ENCODE data around the gene TMEM63B. TPM values are rescaled to one million over a fixed set of nuclear protein-coding genes. Genes with fewer than 3 reads are reported as not detected.
A peak's percentile ranks its signal among the peaks of the same experiment; 100 is the strongest.

TMEM63B gene
- total RNA-seq: 100 to 1,000 TPM in 4 of 6 donors, 10 to 100 TPM in 2; 89.8 to 198 (median 128) TPM

DNA sequence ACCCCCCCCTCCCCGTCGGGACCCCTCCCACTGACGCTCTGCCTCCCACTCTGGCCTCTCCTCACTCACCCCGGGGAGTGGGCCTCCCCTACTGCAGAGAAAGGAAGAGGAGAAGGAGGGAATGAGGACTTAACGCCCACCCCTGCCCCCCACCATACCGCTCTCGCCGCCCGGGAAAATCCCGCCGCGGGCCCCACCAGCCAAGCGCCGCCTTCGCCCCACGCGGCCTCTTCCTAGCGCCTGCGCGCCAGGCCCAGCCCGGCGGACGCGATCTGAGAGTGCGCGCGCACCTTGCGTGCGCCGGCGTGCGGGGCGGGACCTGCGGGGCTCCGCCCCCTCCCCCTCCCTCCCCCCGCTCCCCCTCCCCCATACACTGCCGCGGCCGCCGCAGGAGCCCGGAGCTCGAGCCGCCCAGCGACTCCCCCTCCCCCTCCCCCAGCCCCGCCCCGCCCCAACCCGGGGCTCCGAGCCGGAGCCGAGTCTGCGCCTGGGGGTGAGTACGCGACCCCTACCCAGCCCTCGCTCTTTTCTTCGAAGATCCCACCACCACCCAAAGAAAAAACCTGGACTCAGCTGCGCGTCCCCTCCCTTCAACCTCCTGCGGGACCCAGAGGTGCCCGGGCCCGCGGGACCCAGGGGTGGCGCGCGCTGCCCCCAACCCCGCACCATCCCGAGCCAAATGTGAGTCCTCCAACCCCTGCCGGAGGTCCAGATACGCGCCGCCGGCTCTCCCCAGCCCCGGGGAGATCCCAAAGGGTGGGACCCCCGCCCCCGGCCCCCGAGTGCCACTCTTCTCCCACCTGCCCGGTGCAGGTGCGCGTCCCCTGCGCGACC is at the start of gene TMEM63B, which contains the start of gene MRPL14:
TMEM63B (plus strand) TSS at position 369 of the 834 bp plus-strand sequence. CDS start 7,031 bp downstream, outside the sequence.
MRPL14 (minus strand) TSS at position 267 of the 834 bp plus-strand sequence. CDS start 10,841 bp downstream, outside the sequence.
- Histone ChIP-seq H3K36me3 (no peaks in the 10 kb centered on the region), H3K4me3 (peak within 1 kb of the TSS; percentile 86 to 98 (median 93)), H3K4me1 (peaks cover 26 to 64% (median 34%) of the 10 kb centered on the region in 4 donors), H3K27ac (peak within 1 kb of the TSS; percentile 92 to 96 (median 94)), H3K27me3 (no peaks in the 10 kb centered on the region), H3K9me3 (no peaks in the 10 kb centered on the region)
- TF ChIP-seq POLR2AphosphoS5 (IDR thresholded peaks at IDR 0.05) (peak; percentile 65 to 90), POLR2A (IDR thresholded peaks at IDR 0.05) (peak in 2 of 4 donors; percentile 62 to 83), EP300 (IDR thresholded peaks at IDR 0.05) (no peak)
- 1 to 2% methylated on average over 8 to 27 of the region's 80 CpGs for WGBS, 2 donors
- DNase-seq: peak; percentile 87 to 98
- ATAC-seq (ENCODE audit: low FRiP score in 2 of 2): peak; percentile 92 to 97

DNA sequence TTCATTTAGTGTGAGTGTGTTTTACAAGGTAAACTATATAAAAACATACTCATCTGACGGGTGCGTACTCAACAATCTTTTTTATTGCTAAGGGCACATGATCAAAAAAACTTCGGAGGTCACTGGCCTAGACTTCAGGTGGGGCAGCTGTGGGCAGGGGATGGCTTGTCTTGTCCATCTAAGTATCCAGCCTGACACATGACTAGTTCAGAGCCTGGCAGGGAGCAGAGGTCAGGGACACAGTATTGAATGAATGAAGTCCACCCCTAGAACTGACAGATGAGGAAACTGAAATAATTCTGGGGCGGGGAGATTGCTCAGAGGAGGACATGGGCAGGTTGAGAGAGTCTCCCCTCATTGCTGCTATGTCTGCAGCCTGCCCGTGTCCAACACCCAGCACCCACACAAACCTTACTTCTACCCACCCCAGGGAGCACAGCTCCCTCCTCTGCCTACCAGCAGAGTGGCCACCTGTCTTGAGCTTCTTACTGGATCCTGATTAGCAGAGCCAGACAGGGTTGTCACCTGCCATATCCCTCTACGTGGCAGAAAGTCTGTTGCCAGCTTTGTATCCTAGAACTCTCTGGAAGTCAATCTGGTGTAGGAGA is 49.0 kb upstream of the TMEM63B start:
- no peak for ATAC-seq (ENCODE audit: low FRiP score in 2 of 2)
- no peak for TF ChIP-seq CTCF (IDR thresholded peaks at IDR 0.05)
- TF ChIP-seq POLR2A (IDR thresholded peaks at IDR 0.05): no peak
- no peak for TF ChIP-seq EP300 (IDR thresholded peaks at IDR 0.05)
- no peaks in the 10 kb centered on the region for H3K9me3 ChIP-seq
- WGBS, 2 donors: 94 to 97% methylated on average over 5 to 6 of the region's 6 CpGs
- peaks cover 0 to 13% (median 3%) of the 10 kb centered on the region in 4 donors for H3K27me3 ChIP-seq
- no peak for DNase-seq
- H3K27ac ChIP-seq: no peak overlapping the region
- no peaks in the 10 kb centered on the region for H3K36me3 ChIP-seq
- no peak overlapping the region for H3K4me3 ChIP-seq
- H3K4me1 ChIP-seq: peaks cover 23 to 31% (median 27%) of the 10 kb centered on the region in 4 donors

DNA sequence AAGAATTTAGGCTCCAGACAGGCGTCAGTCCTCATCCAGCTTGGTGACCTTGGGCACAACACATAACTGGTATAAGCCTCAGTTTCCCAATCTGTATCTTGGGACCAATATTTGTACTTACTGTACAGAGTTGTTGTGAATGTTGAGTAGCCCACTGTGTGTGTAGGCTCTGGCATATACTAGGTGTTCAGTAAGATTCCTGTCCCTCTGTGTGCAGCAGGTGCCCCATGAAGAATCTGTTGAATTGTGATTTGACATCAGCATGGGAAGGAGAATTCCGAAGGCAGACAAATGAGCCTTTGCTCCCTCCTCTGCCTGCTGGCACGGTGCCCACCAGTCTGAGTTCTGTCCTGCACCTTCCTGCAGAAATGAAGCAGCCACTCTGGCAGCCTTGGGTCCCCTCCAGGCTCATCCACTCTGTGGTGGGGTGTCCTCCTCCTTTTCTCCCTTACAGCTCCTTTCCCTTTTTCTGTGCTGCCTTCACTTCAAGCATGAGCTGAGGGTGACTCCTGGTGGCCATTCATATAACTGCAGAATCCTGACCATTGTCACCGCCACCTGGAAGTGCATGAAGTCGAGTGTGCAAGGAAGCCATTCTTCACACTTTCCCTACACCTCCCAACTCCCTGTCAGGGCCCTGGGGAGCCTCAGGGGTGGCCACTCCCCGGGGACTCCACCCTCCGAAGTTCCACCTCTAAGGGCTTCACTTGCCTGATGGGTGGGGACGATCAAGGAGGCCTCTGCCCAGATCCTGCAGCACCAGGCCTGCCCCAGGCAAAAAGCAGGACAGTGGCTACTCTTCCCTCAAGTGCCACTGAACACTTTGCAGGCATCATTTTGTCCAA is 48.3 kb upstream of the TMEM63B start:
- H3K9me3 ChIP-seq: no peaks in the 10 kb centered on the region
- peaks cover 17 to 23% (median 19%) of the 10 kb centered on the region in 4 donors for H3K4me1 ChIP-seq
- DNase-seq (peak in 1 of 2 donors; percentile 77), ATAC-seq (ENCODE audit: low FRiP score in 2 of 2) (peak; percentile 55 to 73)
- H3K4me3 ChIP-seq: no peak overlapping the region
- no peaks in the 10 kb centered on the region for H3K36me3 ChIP-seq
- H3K27ac ChIP-seq: no peak overlapping the region
- TF ChIP-seq EP300 (IDR thresholded peaks at IDR 0.05) (no peak), CTCF (IDR thresholded peaks at IDR 0.05) (peak; percentile 82 to 97 (median 92))
- H3K27me3 ChIP-seq: peaks cover 0 to 13% (median 3%) of the 10 kb centered on the region in 4 donors
- WGBS, 2 donors: 18 to 19% methylated on average over 6 to 8 of the region's 8 CpGs

- 74 to 87% methylated on average over 3 of the region's 3 CpGs for WGBS, 2 donors
- DNase-seq: no peak
- TF ChIP-seq EP300 (IDR thresholded peaks at IDR 0.05) (no peak), CTCF (IDR thresholded peaks at IDR 0.05) (no peak), POLR2A (IDR thresholded peaks at IDR 0.05) (no peak), POLR2AphosphoS5 (IDR thresholded peaks at IDR 0.05) (no peak)
- ATAC-seq (ENCODE audit: low FRiP score in 2 of 2): no peak
- Histone ChIP-seq H3K27me3 (peaks cover 0 to 13% (median 3%) of the 10 kb centered on the region in 4 donors), H3K36me3 (no peaks in the 10 kb centered on the region), H3K4me3 (no peak overlapping the region), H3K27ac (no peak overlapping the region), H3K4me1 (peaks cover 10 to 17% (median 13%) of the 10 kb centered on the region in 4 donors), H3K9me3 (no peaks in the 10 kb centered on the region)
Measured at GRCh38 chr6:44079672-44080071, 47.7 kb upstream of the TMEM63B start.
